B cell (primary cell): Measurements from ENCODE around the gene GIGYF2. TPM values are rescaled to one million over a fixed set of nuclear protein-coding genes. Genes with fewer than 3 reads are reported as not detected.
A peak's percentile ranks its signal among the peaks of the same experiment; 100 is the strongest.

ENCODE experiments used
- ATAC-seq: fragments of 200-7000 bp; cut with Tn5 transposase; one replicate; pipeline ENCODE4 v1.10.0; 2021; ENCODE audit warnings: low read depth, mild to moderate bottlenecking, moderate number of reproducible peaks, moderate library complexity
- CTCF ChIA-PET: fragments of 350-600 bp; sonication (Branson Sonifier 250); formaldehyde crosslinking; loops from one replicate; lab custom pipeline; 2021; ENCODE audit warnings: antibody characterized with exemption, inconsistent platforms; lab: Charles Lee
- POLR2A ChIA-PET: fragments of 350-600 bp; sonication (Branson Sonifier 250); formaldehyde crosslinking; loops from one replicate; lab custom pipeline; 2021; ENCODE audit warnings: antibody characterized with exemption; lab: Charles Lee
- DNase-seq: peaks from one replicate; pipeline ENCODE4 v3.0.0; 2013
- H2AFZ ChIP-seq: 2 replicates; pipeline ENCODE4 v1.6.1; 2012; ENCODE audit warnings: mild to moderate bottlenecking, low read depth, low read length; ENCODE audit not compliant: insufficient read depth, poor library complexity, severe bottlenecking
- H3K27ac ChIP-seq, 2 donors: 1 replicate in 1 of 2; 2 replicates in 1 of 2; pipeline ENCODE4 v1.5.1; 2012 to 2013; ENCODE audit warnings: low read length in 2 of 2, mild to moderate bottlenecking in 2 of 2, moderate library complexity in 1 of 2
- H3K27me3 ChIP-seq, 4 experiments: fragments of 200-600 bp in 1 of 4; sonication (generic) in 1 of 4; replicated peaks in 1 of 4; 1 replicate in 2 of 4; 2 replicates in 2 of 4; pipeline versions ENCODE4 v1.6.1 to v1.7.0; 2013 to 2016; ENCODE audit warnings: low read length in 3 of 4, mild to moderate bottlenecking in 2 of 4, mixed read lengths in 1 of 4, moderate library complexity in 1 of 4; ENCODE audit not compliant: insufficient read depth in 4 of 4, control insufficient read depth in 3 of 4; ENCODE audit errors: control extremely low read depth in 1 of 4
- H3K36me3 ChIP-seq, 2 experiments: replicated peaks in 1 of 2; 1 replicate in 1 of 2; 2 replicates in 1 of 2; pipeline versions ENCODE4 v1.6.1 to v1.7.1; 2013; ENCODE audit warnings: low read length in 1 of 2; ENCODE audit not compliant: insufficient read depth in 2 of 2, control insufficient read depth in 1 of 2; ENCODE audit errors: control extremely low read depth in 1 of 2, extremely low read depth in 1 of 2
- H3K4me1 ChIP-seq, 2 donors: fragments of 200-600 bp in 1 of 2; sonication (generic) in 1 of 2; 1 replicate in 1 of 2; 2 replicates in 1 of 2; pipeline versions ENCODE4 v1.5.1 to v1.6.1; 2013 to 2017; ENCODE audit warnings: low read length in 2 of 2; ENCODE audit not compliant: control insufficient read depth in 2 of 2, insufficient read depth in 2 of 2
- H3K4me2 ChIP-seq: replicated peaks from 2 replicates; pipeline ENCODE3; 2012; ENCODE audit warnings: mild to moderate bottlenecking, low read depth, low read length; ENCODE audit not compliant: poor library complexity, severe bottlenecking
- H3K4me3 ChIP-seq, 5 experiments: fragments of 200-600 bp in 1 of 5; sonication (generic) in 1 of 5; 1 replicate in 3 of 5; 2 replicates in 2 of 5; pipeline versions ENCODE4 v1.5.1 to v1.7.0; 2011 to 2016; ENCODE audit warnings: low read length in 4 of 5, mild to moderate bottlenecking in 4 of 5, low read depth in 2 of 5, control low read depth in 1 of 5, moderate library complexity in 1 of 5; ENCODE audit not compliant: insufficient read depth in 1 of 5; ENCODE audit errors: control extremely low read depth in 1 of 5, extremely low read depth in 1 of 5
- H3K79me2 ChIP-seq: fragments of 200-600 bp; sonication (generic); one replicate; pipeline ENCODE4 v1.6.0; 2016; ENCODE audit warnings: low read length; ENCODE audit not compliant: control insufficient read depth, insufficient read depth
- H3K9ac ChIP-seq: fragments of 200-600 bp; sonication (generic); 2 replicates; pipeline ENCODE4 v1.6.1; 2017; ENCODE audit warnings: mild to moderate bottlenecking, low read length, moderate library complexity
- H3K9me3 ChIP-seq, 3 donors: one replicate each; pipeline versions ENCODE4 v1.6.1 to v1.7.1; 2013; ENCODE audit warnings: low read length in 2 of 3; ENCODE audit not compliant: control insufficient read depth in 2 of 3, insufficient read depth in 1 of 3; ENCODE audit errors: control extremely low read depth in 1 of 3
- H4K20me1 ChIP-seq: 2 replicates; pipeline ENCODE4 v1.6.0; 2012; ENCODE audit warnings: mild to moderate bottlenecking, low read length; ENCODE audit not compliant: insufficient read depth, control insufficient read depth, poor library complexity, severe bottlenecking
- H3K27ac Mint-ChIP-seq: one replicate; pipeline ENCODE4 v1.8.0; 2021; ENCODE audit warnings: mixed read lengths
- H3K27me3 Mint-ChIP-seq: one replicate; pipeline ENCODE4 v1.8.0; 2021; ENCODE audit warnings: mixed read lengths
- H3K4me1 Mint-ChIP-seq: one replicate; pipeline ENCODE4 v1.8.0; 2021; ENCODE audit warnings: mixed read lengths
- H3K4me3 Mint-ChIP-seq: one replicate; pipeline ENCODE4 v1.8.0; 2021; ENCODE audit warnings: mixed read lengths
- H3K9me3 Mint-ChIP-seq: one replicate; pipeline ENCODE4 v1.8.0; 2022; ENCODE audit warnings: mixed read lengths; ENCODE audit not compliant: insufficient read depth
- CTCF ChIP-seq: fragments of 200-600 bp; IDR thresholded peaks from one replicate; pipeline ENCODE4 v1.8.0; 2022; ENCODE audit warnings: antibody characterized with exemption, mild to moderate bottlenecking
- EZH2 ChIP-seq: IDR thresholded peaks from 2 replicates; pipeline ENCODE4 v1.6.1; 2012; ENCODE audit warnings: borderline replicate concordance, low read depth, mild to moderate bottlenecking, moderate library complexity, low read length; ENCODE audit not compliant: insufficient read depth, poor library complexity, severe bottlenecking
- WGBS: methylation state at CpG from one replicate; pipeline ENCODE4 v1.1.5; 2013; ENCODE audit warnings: missing lambda C conversion rate; ENCODE audit not compliant: insufficient coverage; 5-methylcytosine and 5-hydroxymethylcytosine counted together
- intact Hi-C: fragments of 100-400 bp; cut with micrococcal nuclease; formaldehyde crosslinking; loops from one replicate; pipeline ENCODE4 v1.10.0; 2022
- polyA plus RNA-seq: library from polyadenylated mRNA; depleted of rRNA; stranded (reverse); fragments of >200 nt; gene quantifications from 2 replicates; pipeline ENCODE4 v1.2.3, GENCODE V29; 2012
- total RNA-seq, 2 donors: library from RNA; stranded (reverse); fragments of 120-200 nt in 1 of 2; gene quantifications; 1 replicate in 1 of 2; 2 replicates in 1 of 2; pipeline versions ENCODE4 v1.2.3 to v1.2.4, GENCODE V29; 2013 to 2022

Gene GIGYF2
- total and polyA plus RNA-seq, 2 donors (not counting 1 experiment from before 2014, with no cell fraction given), result 7.2 to 108 TPM

DNA sequence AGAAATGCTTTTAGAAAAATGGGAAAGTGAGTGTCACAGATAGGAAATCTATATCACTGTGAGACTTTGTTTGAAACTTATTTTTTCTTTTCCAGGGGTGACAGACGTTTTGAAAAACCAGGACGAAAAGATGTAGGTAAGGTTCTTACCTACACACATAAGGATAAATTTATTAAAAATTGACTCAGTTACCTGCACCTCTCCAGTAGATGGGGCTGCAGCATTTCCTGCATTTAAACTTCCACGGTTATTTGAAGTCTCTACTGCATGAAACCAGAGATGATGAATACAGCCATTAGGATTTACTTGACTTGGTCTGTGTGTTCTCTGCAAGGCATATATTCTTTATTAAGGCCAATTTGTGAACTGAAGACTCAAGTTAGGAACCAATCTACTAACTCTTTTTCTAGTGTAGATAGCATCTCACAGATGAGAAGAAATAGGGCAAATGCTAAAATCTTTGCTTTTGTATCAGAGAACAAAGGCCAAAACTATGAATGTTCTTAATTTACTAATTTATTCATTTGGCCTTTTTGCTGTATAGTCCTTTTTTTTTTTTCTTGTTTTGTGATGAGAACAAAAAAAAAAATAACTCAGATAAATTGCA is 64.3 kb downstream of the GIGYF2 start:
- no peaks in the 10 kb centered on the region for H3K9me3 Mint-ChIP-seq
- ChIA-PET CTCF (interaction anchor here (0.6 to 2.2 kb wide), 5 partner anchors 82 to 1160 kb away, joined by 3 to 7 read pairs (median 3); no protein-coding TSS in a partner anchor), POLR2A (no interaction called here)

More for the DNA sequence above, 64.3 kb downstream of the GIGYF2 start:
- no peak overlapping the region for H3K27ac ChIP-seq
- no peak overlapping the region for H3K4me2 ChIP-seq
- H3K4me3 ChIP-seq, result no peak overlapping the region
- peaks cover 4% of the 10 kb centered on the region for H3K79me2 ChIP-seq
- H3K4me1 ChIP-seq, result no peaks in the 10 kb centered on the region
- H4K20me1 ChIP-seq, result no peaks in the 10 kb centered on the region
- no peak overlapping the region for H2AFZ ChIP-seq
- no peaks in the 10 kb centered on the region for H3K27me3 Mint-ChIP-seq
- H3K9me3 ChIP-seq, result no peaks in the 10 kb centered on the region
- H3K9ac ChIP-seq, result no peak overlapping the region
- TF ChIP-seq EZH2 (no peak), CTCF (peak; percentile 77)
- H3K4me3 Mint-ChIP-seq, result no peak overlapping the region
- no peak for ATAC-seq
- H3K27me3 ChIP-seq, result no peaks in the 10 kb centered on the region
- H3K36me3 ChIP-seq, result peaks cover 8 to 61% of the 10 kb centered on the region in 2 experiments
- no CpG with 5 or more reads among the region's 3 CpGs for WGBS
- no peaks in the 10 kb centered on the region for H3K4me1 Mint-ChIP-seq
- peak; percentile 56 for DNase-seq
- intact Hi-C loops, result loop anchor here (1.0 to 5.0 kb wide), 2 partner anchors 266 to 490 kb away; partner anchors contain the start of gene ATG16L1
- H3K27ac Mint-ChIP-seq, result no peak overlapping the region
